CD4-positive, alpha-beta T cell treated with Interferon alpha-2 for 1 hour (primary cell): ENCODE results near the gene ODAD4.
"Not testable (repeated sequence)": the region's sequence is repeated elsewhere in the genome, so short reads cannot be mapped to it uniquely, and the experiment has no call there.

ENCODE experiments used
- DNase-seq, 2 donors: peaks; one replicate each; pipeline ENCODE4 v3.0.0-alpha.2; 2020 to 2022

ODAD4 gene

DNA sequence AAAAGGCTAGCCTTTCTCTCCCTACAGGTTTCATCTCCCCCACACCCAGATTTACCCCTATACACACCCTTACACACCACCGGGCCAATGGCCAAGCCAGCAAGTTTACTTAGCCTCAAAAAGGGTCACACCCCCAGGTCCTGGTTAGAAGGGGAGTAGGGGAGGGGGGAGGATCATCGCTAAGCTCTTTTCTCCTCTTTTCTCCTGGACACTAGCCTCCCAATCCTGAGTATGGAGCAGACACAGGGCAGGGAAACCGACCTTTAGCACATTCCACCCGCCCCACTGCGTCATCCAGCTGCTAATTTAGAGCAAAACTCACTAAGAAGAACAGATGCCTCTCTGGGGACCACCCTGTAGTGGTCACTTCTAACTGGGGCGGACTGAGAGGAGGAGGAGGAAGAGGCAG lies 16.1 kb upstream of the ODAD4 start:
- DNase-seq: no peak

DNA sequence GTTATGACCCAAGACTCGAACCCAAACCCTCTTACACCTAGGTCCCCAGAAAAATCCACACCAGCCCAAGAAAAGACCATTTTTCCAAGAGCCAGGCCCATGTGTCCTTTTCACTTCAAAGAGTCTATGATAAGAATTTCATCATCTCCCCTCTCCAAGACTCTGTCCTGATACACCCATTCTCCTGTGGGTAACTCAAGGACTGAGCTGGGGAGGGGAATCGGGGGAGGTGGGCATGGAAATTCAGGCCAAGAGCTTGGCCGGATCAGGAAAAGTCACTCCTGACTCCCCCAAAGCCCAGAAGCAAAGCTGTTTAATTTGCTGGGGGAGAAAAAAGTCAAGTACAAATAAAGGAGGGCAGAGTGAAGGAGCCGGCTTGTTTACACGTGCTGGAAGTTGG lies 15.4 kb upstream of the ODAD4 start:
- DNase-seq: no peak

DNA sequence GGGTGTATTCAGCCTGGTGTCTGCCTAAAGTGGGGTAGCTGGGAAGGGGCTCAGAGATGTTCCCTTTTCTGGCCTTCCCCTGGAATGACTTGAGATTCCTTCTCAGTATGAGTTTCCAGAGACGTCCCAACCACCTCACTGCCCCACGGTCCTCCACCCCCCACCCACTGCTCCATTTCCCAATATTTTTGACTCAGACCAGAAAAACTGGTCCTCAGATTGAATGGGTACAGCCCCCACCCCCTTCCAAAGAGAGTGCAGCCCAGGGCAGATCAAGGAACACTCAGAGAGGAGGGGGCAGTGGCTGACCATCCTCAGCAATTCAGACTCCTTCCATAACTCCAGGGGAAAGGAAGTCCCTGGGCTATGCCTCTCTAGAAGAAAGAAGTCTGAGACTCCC lies 14.9 kb upstream of the ODAD4 start:
- DNase-seq: no peak

GRCh38 chr17:41917192-41917591 lies 13.2 kb upstream of the ODAD4 start:
- no peak for DNase-seq

DNA sequence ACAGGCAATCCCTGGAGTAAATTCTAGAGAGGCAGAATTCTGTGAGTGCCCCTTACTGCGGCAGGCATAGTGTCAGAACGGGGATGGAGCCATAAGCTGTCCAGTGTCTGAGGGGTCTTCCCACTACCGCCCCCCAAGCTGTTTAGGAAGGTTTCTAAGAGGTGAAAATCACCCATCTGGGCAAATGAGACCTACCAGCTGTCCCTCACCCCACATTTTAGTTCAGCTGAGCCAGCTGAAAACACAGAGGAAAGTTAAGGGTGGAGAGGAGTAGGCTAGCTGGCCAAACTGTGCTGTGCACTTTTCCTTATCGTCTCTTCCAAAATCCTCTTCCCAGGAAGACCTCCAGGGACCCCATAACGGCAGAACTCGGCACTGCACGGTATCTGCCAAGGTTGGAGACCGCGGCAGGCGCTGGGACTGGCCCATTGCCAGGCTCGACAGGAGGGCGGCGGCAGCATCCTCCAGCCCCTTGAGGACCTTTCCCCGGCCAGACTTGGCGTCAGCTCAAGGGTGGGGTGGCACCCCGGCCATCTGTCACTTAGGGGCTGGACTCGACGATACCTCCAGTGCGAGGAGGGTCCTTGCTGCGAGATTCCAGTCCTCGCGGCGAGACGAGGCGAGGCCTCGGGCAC lies 12.6 kb upstream of the ODAD4 start:
- peak; percentile 2 to 37 for DNase-seq

DNA sequence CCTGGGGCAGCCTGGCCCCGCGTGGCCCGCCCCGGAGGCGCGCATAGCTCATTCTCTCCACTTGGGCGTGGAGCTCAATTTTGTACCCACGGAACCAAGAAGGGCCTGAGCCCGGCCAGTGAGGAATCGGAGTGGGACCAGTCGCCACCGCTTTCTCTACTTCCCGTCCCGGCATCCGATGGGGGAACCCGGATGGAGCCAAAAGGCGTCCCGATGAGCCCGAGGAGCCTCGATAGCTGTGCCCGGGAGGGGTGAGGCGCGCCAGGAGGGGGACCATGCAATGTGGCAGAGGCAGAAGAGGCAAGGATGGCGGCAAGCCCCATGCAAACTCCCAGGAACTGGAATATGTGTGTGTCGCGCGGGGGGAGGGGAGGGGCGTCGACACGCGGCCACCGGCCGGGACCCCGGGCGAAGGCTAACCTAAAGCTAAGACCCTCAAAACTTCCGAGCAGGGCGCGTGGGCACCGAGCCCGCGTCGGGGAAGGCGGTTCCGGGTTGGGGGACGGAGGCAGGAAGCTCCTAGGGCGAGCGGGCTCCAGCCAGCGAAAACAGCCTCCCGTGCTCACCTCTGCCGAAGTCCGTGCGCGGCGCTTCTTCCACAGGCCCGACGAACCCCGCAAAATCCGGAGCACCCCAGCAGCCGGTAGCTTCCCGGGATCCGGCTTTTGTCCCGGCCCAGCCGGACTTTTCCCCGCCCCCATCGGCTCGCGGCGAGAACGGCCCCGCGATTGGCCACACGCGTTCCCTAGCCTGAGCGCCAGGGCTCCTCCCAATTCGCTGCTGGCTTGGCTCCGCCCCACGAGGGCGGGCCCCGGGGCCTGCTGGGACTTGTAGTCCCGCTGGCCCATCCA lies 11.9 kb upstream of the ODAD4 start, which contains the start of gene ACLY:
ACLY (minus strand) TSS at position 638 of the 851 bp plus-strand sequence. CDS start 5,078 bp downstream, outside the sequence.
- DNase-seq: peak; percentile 95 to 97

- DNase-seq: no peak
Observed at GRCh38 chr17:41919165-41919817, 11.1 kb upstream of the ODAD4 start.

GRCh38 chr17:41919840-41920579 lies 10.4 kb upstream of the ODAD4 start:
- DNase-seq: no peak

DNA sequence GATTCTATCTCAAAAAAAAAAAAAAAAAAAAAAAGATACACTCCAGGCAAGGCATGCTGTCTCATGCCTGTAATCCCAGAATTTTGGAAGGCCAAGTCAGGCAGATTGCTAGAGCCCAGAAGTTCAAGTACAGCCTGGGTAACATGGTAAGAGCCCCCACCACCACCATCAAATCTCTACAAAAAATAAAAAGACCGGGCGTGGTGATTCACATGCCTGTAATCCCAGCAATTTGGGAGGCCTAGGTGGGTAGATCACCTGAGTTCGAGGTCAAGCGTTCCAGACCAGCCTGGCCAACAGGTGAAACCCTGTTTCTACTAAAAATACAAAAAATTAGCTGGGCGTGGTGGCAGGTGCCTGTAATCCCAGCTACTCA lies 9.8 kb upstream of the ODAD4 start:
- DNase-seq: no peak

DNA sequence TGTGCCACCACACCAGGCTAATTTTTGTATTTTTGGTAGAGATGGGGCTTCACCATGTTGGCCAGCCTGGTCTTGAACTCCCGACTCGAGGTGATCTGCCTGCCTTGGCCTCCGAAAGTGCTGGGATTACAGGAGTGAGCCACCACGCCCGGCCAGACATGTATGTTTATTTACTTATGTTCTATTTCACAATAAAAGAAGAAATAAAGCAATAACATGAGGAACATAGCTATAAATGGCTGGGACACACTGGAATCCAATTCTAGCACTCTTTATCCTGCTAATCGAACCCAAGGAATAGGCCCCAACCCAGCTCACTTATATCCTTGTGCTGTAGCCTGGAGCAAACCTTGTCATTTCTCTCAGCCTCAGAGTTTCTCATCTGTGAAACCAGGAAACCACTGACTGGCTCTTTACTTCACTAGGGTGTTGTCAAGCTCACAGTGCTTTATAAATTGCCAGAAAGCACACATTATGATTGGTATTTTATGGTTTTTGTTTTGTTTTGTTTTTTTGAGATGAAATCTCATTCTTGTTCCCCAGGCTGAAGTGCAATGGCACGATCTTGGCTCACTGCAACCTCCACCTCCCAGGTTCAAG lies 4.3 kb upstream of the ODAD4 start:
- no peak for DNase-seq

DNA sequence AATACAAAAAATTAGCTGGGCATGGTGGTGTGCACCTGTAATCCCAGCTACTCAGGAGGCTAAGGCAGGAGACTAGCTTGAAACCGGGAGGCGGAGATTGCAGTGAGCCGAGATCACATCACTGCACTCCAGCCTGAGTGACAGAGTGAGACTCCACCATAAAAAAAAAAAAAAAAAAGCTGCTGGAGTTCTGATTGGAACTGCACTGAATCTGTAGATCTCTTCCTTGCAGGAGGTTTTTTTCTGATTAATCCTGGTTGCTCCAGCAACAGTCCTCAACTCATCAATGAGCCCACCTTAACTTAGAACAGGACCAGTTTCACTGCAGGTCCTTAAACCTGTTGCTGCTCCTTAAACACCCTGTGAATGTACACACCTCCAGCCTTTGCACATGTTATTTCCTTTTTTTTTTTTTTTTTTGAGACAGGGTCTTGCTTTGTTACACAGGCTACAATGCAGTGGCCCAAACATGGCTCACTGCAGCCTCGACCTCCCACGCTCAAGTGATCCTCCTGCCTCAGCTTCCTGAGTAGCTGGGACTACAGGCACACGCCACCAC lies 1.6 kb upstream of the ODAD4 start:
- DNase-seq: no peak

GRCh38 chr17:41930833-41931156 lies 378 bp downstream of the ODAD4 start:
- not testable (repeated sequence) for DNase-seq

GRCh38 chr17:41931715-41932114 lies 1.3 kb downstream of the ODAD4 start:
- not testable (repeated sequence) for DNase-seq

DNA sequence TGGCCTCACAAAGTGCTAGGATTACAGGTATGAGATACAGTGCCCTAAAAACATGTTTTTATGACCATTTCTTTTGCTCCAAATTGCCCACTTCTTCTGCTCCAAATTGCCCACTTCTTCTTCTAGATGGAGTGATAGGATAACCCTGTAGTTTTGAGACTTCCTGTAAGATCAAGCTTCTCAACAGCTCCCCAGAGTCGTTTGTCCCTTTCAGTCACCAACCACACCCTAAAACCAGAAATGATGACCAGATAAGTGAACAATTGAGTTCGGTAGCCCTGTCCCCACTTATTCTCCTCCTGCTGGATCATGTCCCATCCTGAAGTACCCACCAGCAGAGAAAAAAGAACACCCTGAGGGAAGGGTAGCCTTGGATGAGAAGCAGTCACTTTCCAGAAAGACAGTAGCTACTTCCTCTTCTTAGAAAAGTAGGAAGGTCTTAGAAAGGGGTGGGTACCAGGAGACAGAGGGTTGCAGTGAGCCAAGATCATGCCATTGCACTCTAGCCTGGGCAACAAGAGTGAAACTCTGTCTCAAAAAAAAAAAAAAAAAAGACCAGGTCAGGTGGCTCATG lies 2.5 kb downstream of the ODAD4 start:
- peak in 1 of 2 donors; percentile 11 for DNase-seq

DNA sequence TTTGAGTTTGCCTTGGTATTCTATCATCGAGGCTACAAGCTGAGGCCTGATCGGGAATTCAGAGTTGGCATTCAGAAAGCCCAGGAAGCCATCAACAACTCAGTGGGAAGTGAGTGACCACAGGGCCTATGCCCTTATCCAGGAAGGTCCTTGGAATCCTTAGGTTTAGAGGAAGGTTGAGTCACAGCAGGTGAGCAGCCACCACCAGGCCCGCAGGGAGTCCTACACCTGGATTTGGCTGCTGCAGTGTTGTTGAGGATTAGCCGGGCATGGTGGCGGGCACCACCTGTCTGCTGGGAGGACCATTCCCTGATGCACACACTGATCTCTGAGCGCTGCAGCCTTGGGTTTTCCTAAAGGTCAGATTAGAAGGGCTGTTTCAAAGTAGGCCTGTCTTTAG lies 5.2 kb downstream of the ODAD4 start:
- no peak for DNase-seq

- DNase-seq: no peak
Observed at GRCh38 chr17:41937970-41938954, 7.8 kb downstream of the ODAD4 start.

DNA sequence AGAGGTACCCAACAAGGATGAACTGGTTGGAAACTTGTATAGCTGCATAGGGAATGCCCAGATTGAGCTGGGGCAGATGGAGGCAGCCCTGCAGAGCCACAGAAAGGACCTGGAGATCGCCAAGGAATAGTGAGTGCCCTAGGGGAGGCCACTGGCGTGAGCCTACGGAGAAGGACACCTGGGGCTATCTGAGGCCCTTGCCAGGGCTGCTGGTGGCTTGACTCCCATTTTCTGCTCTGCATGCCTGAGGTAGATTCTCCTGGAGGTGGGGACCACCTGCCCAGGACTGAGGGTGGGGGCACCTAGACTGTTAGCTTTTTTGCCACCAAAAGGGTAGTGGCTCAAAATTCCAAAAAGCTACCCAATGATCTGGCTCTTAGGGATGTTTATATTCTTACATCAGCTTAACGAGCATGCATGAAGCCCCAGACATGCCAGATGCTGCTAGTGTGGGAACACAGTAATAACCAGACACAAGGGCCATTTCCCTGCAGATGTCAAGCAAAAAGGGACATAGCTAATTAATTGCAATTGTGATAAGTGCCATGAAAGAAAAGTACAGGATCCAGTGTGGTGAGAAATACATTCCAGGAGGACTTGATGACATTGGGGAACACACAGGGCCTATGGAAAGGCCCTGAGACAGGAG lies 8.8 kb downstream of the ODAD4 start:
- no peak for DNase-seq

DNA sequence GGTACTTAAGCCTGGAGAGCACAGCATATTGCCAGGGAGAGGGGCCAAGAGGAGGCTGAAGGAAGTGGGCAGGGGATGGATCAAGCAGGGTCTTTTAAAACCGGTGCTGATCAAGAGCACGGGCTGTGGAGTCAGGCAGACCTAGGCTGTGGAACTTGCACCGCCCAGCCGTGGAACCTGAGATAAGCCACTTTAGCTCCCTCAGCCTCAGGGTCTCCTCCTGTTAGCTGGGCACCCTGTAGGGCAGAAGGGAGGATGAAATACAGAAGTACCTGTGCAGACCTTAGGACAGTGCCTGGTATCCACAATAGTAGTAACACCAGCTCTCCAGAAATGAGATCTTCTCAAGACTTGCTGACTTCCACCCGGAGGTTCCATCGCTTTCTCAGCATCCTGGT lies 9.3 kb downstream of the ODAD4 start:
- DNase-seq: no peak

GRCh38 chr17:41941168-41941567 lies 10.8 kb downstream of the ODAD4 start:
- DNase-seq: no peak

- DNase-seq: no peak
Observed at GRCh38 chr17:41942626-41943373, 12.4 kb downstream of the ODAD4 start.
